ENCODE measurements around the gene NDRG3.
"Not testable (repeated sequence)": the region's sequence is repeated elsewhere in the genome, so short reads cannot be mapped to it uniquely, and the experiment has no call there.

The NDRG3 gene

DNA sequence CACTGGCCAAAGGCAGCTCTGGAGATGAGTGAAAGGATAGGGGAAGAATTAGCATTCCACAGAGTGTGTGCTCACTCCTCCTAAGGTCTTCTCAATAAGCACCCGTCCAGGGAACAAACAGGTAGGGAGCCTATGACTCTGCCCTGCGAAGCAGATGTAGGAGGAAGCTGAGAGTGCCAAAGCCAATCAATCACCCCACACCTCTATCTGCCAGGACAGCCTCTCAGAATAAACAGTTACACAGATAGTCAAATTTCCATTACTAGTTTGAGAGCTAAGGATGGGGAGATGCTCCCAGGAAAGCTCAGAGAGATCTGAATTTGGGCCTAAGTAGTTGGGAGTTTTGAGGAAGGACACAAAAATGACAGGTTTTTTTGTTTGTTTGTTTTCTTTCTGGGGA is 59.4 kb downstream of the NDRG3 start:
- DNase-seq = no peak

DNA sequence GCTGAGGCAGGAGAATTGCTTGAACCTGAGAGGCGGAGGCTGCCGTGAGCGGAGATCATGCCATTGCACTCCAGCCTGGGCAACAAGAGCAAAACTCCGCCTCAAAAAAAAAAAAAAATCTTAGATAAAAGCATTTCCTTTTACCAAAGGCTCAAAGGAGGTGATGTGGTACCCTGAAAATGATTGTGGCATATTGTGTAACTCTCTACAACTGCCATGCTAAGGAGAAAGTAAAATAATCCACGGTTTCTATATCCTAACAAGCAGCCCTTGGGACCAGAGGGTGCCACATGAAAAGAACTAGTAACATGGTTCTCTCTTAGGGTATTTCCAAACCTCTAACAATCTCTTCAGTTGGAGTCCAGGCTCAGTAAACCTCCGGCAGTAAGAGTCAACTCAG is 61.1 kb downstream of the NDRG3 start:
- no peak for DNase-seq

DNA sequence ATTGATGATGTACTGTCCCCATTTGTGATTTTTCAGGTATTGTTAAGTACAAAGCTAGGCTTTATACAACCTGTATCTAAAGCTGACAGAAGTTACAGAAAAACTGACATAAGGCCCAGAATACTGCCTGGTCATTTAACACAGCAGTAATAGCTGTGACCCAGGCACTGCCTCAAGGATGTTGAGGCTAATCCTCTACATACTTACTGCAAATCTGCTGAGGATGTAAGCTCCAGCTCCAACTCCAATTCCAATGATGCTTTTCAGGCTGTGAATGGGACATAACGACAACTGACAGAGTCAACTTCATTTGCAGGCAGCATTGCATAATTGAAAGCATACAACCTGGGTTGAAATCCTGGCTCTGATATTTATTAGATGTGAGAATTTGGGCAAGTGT is 63.6 kb downstream of the NDRG3 start:
- no peak for DNase-seq

DNA sequence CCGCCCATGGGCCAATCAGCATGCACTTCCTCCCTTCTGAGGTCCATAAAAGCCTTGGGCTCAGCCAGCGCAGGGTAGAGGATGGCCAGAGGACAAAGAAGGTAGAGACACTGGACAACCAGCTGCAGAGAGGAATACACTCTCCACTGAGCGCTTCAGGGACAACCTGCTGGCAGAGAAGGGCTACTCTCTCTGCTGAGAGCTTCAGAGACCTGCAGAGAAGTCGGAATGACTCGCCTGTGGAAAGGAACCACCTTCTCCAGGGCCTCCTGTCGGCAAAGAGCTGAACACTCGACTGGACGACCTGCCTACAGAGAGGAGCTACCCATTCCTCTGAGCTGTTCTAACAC is 68.5 kb downstream of the NDRG3 start:
- DNase-seq = no peak

DNA sequence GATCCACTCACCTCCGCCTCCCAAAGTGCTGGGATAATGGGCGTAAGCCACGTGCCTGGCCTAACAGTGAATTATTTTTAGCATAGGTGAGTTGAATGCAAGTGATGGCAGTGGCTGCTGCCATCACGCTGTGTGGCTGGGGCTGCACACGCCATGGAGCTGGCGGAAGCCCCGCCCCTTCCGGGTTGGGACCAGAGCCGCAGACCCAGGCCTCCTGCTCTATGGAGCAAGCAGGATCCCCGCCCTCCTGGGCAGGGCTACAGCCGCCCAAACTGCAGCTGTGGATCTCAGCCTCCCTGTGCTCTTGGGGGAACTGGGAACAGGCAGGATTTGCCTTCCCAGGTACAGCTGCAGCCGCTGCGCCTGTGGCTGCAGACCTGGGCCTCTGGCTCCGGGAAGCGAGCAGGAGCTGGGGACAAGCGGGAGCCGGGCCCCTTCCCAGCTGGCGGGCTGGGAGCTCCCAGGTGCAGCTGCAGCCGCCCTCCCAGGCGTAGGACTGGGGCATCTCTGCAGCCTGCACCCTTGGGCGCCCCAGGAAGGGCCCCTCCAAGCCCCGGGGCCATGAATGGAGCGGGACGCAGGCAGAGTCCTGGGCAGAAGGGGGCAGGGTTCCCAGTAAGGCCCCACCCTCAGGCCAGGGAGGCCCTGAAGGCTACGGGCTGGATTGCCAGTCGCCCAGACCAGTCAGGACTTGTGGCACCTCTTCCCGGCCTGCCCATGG is 69.0 kb downstream of the NDRG3 start:
- DNase-seq = no peak

DNA sequence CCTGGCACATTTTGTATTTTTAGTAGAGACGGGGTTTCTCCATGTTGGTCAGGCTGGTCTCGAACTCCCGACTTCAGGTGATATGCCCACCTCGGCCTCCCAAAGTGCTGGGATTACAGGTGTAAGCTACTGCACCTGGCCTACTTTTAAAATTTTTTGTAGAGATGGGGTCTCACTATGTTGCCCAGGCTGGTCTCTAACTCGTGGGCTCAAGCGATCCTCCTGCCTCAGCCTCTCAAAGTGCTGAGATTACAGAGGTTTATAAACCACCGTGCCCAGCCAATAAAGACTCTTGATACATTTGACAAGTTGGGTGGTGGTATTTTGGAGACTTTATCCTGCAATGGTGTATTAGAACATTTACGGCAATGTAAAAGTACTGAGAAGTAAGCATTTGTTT is 70.3 kb downstream of the NDRG3 start:
- DNase-seq = not testable (repeated sequence)

DNA sequence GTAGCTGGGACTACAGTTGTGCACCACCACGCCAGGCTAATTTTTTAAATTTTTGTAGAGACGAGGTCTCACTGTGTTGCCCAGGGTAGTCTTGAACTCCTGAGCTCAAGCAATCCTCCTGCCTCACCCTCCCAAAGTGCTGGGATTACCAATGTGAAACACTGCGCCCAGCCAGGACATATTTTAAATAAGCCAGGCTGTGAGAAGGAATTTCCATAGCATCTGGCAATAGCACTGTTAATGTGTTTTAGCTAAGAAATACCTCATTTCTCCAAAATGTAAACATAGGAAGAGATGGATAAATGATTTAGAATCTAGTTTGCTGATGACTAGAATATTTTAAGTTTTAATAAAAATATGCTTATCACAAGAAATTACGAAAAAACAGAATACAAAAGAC is 72.9 kb downstream of the NDRG3 start:
- DNase-seq = no peak

DNA sequence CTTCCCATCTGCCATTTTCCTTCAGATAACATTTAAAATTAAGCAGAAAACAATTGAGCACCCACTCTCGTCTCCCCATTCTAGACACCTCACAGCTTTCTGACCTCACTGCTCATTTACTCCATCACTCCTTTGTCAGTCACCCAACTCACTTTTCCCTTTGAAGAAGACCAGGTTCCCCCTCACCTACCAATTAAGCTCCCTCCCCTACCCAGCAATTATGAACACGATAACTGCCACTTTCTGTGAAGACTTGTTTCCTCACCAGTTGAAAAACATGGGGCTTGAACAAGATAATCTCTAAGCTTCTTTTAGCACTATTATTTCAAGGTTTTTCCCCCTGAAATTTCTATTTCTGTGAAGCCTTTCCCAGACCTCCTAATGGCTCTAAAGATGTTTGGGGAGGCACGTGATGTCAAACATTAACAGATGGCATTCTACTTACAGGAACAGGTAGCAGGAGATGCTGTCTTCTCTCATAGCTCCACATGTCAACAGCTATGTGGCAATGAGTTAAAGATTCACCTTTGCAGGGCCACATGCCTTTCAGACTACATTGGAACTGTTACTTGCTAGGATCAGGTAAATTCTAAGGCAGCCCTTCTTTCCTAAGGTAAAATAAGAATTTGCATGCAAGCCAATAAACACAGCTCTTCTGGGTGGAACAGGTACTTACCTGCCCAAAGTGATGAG is 75.1 kb downstream of the NDRG3 start:
- no peak for DNase-seq

DNA sequence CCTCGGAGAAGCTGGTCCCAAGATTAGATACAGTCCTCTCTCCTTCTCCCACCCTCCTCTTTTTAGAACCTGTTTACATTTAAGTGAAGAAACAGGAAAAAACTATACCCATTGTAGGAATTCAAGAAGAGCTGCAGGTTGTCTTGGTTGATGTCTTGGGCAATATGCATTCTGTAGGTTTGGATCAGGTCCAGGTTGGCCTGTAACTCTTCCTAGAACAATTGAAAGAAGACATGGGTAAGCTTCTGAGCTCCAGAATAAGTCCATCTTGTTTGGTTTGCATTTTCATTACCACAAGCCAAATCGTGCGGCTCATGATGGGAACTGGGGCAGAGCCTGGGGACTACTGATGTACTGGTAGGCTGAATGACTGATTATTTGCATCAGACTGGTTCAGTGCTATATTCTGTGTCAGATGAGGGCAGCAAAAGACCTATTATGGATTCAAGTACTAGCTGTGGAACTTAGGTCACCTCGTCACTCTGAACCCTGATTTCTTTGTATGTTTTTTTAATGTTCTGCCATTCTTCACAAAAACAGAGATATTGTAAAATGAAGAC is 79.6 kb downstream of the NDRG3 start:
- DNase-seq = no peak

DNA sequence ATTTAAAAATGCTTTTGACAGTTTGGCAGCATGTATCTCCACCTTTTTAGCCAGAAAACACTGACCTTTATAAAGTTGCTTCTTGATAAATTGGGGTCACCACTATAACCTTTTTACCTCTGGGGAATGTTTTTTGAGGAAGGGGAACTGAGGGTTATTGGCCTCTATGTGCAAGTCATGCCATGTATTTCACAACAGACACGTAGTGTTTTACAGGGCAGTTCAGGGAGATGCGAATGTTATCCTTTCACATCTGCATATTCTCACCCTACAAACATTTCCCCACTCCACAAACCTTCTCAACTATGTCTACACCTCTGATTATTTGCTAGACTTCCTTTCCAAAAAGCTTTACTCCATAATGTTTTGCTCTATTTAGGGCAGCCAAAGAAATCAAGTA is 82.9 kb downstream of the NDRG3 start:
- no peak for DNase-seq

DNA sequence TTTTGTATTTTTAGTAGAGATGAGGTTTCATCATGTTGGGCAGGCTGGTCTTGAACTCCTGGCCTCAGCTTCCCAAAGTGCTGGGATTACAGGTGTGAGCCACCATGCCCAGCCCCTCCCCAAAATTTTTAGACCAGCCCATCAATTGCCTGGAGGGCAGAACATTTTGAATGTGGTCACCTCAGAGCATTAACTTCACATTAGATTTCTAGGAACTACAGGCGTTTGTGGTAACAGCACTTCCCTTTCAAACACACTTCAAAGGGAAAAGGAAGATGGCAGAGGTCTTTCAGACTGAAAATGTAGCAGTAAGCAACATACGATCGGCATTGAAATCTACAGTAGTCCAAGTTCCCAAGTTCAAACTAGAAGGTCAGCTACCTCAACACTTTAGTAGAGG is 87.6 kb downstream of the NDRG3 start:
- DNase-seq = no peak

DNA sequence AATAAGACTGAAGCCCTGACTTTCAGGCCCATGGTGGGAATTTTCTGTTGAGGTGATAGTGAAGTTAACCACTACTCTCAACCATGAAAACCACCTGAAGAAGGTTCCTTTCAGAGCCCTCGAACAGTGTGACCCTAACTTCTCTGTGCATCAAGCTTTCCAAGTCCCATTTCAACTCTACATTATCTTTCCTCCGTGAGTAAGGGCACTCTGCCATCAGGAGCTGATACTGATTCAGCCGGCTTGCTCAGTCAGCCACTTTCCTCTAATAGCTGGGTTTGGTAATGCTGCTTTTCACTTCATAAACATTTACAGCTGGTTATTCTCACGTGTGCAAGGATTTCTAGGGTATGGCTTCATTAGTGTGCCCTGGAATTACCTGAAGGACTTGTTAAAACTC is 89.2 kb downstream of the NDRG3 start:
- no peak for DNase-seq

DNA sequence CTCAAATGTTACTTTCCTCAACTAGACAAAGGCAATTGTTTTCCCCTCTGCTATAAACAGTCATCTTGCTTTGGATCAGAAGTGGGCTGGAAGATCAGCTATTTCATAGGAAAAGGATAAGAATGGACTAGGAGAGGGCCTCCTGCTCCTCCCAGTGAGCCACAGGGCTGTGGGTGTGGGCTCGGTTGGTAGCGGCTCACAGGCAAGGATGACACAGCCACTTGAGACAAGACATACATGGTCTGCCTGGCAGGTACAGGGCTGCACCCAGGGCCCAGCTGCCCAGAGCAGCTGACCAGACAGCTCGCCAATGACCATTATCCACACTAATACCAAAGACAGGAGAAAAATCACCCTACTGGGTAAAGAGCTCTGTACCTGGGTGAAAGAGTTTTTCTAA is 90.9 kb downstream of the NDRG3 start:
- DNase-seq = no peak

DNA sequence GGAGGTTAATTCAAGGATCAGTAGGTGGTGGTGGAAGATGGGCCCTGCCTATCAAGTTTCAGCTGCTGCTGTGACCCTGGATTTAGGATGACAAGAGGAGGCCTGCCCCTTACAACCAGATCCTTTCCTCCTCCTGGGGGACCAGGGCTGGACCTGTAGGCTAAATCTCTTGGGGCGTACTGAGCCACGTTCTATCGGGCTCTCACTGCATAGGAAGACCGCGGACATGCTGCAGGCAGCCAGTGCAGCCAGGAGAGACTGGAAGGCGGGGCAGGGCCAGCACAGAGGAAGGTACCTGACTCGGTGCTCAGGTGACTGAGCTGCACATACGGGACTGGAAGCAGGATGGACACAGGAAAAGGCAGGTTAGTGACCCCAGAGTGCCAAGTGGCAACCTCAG is 91.4 kb downstream of the NDRG3 start:
- no peak for DNase-seq

DNA sequence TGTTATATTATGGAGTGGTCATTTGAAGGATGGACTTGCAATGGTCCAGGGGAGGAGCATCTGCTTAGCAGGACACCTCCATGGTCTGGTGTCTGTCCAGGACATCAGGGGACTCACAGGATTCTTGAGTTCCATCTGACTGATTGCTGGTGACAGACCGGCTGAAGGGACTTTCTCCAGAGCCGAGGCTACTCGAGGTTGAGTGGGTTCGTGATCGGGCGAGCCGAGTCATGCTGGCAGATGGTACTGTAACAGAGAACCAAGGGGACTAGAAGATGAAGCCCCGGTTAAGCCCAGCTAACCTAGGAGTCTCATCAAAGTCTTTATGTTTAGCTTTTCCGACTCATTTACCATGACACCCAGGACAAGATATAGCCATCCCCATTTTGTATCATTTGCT is 92.4 kb downstream of the NDRG3 start:
- DNase-seq = no peak

DNA sequence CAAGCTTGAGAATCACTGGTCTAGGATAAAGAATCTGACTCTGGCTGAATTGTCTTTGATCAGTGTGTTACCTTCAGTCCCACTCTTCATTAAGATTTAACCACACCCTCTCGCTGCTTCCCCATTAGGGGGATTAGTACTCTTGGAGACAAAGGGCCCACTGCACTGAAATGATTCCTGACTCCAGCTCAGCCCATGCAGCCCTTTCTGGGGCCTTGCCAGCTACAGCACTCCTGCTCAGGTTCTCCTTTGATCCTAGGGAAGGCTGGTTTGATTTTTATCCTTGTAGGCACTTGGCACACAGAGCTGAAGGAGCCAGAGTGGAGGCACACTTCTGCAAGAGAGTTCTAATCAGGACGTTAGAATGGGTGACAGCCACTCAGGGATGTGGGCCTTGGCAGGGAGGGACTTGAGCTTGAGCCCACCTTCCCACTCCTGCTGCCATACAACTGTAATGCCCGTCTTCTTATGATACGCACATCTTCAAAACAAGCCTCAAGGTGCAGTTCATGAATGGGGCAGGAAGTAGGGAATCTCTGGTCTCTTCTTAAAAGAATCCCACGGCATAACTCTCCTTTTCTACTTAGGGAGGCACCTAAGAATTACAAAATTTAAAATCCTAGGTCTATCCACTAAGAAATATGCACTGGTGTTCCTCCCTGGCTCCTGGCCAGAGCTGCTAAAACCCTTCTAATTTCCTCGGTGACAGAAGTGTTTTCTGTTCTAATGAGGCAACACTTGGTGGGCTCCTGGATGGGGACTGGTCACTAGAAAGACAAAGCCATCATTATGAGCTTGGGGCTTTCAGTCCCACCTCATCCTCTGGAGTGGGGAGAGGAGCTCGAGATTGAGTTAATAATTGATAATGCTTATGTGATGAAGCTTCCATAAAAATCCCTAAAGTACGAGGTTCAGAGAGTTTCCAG is 98.4 kb downstream of the NDRG3 start:
- no peak for DNase-seq

DNA sequence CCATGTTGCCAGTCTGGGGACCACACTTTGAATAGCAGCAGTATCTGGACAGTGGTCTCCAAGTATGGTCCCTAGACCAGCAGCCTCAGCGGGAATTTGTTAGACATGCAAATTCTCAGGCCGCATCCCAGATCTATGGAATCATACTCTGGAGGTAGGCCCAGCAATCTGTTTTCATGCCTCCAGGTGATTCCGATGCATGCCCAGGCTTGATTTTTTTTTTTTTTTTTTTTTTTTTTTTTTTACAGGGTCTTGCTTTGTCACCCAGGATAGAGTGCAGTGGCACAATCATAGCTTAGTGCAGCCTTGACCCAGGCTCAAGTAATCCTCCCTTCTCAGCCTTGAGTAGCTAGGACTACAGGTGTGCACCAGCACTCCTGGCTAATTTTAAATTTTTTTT is 99.2 kb downstream of the NDRG3 start:
- no peak for DNase-seq

DNA sequence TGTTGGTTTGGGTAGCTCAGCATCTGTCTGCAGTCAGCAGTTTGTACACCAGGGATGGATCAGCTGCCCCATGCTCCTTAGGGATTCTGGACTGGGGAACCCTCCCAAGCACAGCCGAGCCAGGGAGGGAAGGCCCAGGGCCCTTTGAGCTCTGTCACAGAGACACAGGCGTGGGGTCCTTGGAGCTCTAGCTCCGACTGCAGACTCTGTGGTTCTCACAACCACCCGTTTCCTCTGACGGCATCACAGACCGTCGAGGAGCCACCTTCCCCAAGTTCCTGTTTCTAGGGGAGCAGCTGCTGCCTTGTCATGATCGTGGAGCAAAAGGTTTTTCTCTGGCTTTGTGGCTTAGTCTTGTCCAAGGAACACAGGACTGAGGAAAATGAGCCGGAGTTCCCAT is 99.9 kb downstream of the NDRG3 start, which contains the start of gene SLA2:
Gene SLA2, minus strand, starts transcription at position 199 of the 400 bp plus-strand sequence. CDS start 4,861 bp downstream, outside the sequence.
- peak; percentile 47 to 49 for DNase-seq

DNA sequence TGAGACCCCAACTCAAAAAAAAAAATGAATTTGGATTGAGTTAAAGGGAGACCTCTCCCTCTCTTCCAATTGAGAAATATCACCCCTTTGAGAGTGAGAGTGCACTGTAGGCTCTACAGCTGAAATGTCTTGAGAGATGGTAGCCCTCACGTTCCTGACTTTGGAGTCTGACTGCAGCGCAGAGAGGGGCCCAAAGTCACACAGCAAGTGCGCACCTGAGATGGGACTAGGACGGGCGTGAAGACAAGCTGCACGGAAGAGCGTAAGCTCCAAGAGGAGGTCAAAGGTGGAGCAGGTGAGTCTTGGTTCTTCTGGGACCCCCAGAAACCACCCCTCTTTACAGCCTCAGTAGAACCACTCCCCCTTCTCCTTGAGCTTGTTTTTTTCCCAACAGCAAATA is 100.5 kb downstream of the NDRG3 start:
- no peak for DNase-seq

DNA sequence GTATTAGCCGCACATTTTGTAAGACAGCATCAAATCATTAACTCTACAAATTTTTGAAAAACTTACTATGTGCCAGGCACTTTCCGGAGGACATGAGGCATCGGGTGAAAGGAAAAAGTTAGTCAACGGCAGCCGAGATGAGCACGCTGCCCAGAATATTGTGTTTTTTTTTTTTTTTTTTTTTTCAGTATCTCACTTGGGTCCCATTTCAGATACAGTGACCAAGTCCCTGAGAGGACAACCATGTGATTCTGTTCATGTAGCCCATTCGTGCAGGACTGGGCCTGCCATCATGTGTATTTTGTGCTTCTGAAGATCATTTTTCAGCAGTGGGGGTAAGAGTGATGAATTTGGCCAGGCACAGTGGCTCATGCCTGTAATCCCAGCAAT is 101.2 kb downstream of the NDRG3 start:
- DNase-seq = peak in 1 of 2 donors; percentile 30

DNA sequence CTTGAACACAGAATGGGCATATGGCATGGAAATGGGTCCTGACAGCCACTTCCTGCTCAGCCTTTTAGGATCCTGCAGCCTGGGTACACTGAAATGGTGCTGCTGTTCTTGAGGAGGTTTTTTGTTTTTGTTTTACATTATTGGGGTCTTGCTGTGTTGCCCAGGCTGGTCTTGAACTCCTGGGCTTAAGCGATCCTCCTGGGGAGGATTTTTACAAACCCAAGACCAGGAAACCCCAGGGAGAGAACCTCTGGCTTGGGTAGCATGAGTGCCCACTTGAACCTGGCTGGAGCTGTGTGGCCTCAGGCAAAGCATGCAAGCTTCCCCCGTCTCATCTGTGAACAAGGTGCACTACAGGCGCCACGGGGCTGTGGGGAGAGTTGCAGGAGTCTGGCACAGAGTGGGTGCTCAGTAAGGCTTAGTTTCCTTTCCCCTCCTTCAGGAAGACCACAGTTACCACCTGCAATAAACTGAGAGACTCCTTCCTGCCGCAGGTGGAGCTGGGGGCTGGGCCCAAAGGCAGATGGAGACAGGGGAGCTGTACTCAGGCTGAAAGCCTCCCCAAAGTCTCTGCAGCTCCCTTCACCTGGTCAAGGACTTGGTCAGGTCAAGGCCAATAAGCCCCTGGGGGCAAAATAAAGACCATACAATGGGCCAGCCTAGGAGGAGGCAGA is 101.7 kb downstream of the NDRG3 start:
- peak; percentile 43 to 47 for DNase-seq

DNA sequence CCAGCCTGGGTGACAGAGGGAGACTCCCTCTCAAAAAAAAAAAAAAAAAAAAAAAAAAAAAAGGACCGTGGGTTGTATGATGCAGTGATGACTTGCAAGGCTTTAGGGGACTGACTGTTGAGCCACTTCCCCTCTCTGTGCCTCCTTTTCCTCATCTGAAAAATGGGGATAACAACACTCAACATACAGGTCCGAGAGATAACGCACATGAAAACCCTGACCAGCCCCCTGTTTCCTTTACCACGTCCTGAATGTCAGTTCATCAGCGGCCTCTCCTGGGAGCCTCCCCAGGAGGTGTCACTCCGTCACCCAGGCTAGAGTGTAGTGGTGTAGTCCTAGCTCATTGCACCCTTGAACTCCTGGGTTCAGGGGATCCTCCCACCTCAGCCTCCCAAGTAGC is 103.8 kb downstream of the NDRG3 start:
- no peak for DNase-seq

DNA sequence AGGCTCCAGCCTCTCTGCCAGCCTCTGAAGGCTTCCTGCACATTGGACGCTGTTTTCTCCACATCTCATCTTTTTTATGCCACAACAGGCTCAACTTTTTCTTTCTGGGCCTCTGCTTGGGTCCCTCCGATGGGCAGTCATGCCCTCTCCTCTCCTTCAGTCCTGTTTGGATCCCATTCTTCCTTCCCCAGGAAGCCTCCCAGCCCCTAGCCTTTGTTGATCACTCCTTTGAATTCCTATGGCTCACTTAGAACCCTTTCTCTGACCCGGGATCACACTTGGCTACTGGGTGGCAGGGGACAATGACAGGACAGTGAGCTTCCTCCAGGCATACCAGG is 104.4 kb downstream of the NDRG3 start:
- no peak for DNase-seq
